K562 (cell line): ENCODE data around the gene SBNO1. TPM values are rescaled to one million over a fixed set of nuclear protein-coding genes. Genes with fewer than 3 reads are reported as not detected.

Experiments used
- CCNT2 ChIP-seq: IDR thresholded peaks from 2 replicates; pipeline ENCODE4 v1.6.1; 2011; ENCODE audit warnings: borderline replicate concordance, low read depth, mild to moderate bottlenecking, moderate library complexity, mixed read lengths, low read length; ENCODE audit not compliant: insufficient read length; ENCODE audit errors: extremely low read depth
- ETV1 ChIP-seq: fragments of 450-650 bp; conservative IDR thresholded peaks from 2 replicates; pipeline ENCODE4 v1.6.1; 2016; ENCODE audit warnings: missing genetic modification characterization, control low read depth, low read depth, missing compliant biosample characterization
- HDAC1 ChIP-seq, 2 experiments: fragments of 450-650 bp; IDR thresholded peaks; 2 replicates each; pipeline ENCODE4 v1.6.1; 2016 to 2017; ENCODE audit warnings: inconsistent platforms in 1 of 2, mild to moderate bottlenecking in 1 of 2, moderate library complexity in 1 of 2
- JUN ChIP-seq, 2 experiments: sonication (generic) in 1 of 2; formaldehyde crosslinking in 1 of 2; IDR thresholded peaks; 2 replicates each; pipeline versions ENCODE4 v1.6.1 to v1.8.0; 2012 to 2022; ENCODE audit warnings: borderline replicate concordance in 2 of 2, mild to moderate bottlenecking in 2 of 2, improper control_type of control experiment in 1 of 2, low read depth in 1 of 2, low read length in 1 of 2, missing genetic modification reagents in 1 of 2
- KDM1A ChIP-seq, 2 experiments: fragments of 450-650 bp; IDR thresholded peaks; 2 replicates each; pipeline ENCODE4 v1.6.1; 2016; ENCODE audit warnings: mild to moderate bottlenecking in 2 of 2
- MEF2A ChIP-seq: IDR thresholded peaks from 2 replicates; pipeline ENCODE4 v1.6.1; 2011; ENCODE audit warnings: low read depth, mild to moderate bottlenecking, low read length, moderate library complexity; ENCODE audit not compliant: control insufficient read depth
- MIER1 ChIP-seq: fragments of 450-650 bp; IDR thresholded peaks from 2 replicates; pipeline ENCODE4 v1.6.1; 2016; ENCODE audit warnings: antibody characterized with exemption, mild to moderate bottlenecking, low read depth
- NEUROD1 ChIP-seq: fragments of 150-350 bp; IDR thresholded peaks from 2 replicates; pipeline ENCODE4 v1.6.1; 2014; ENCODE audit warnings: borderline replicate concordance, low read length, low read depth; ENCODE audit not compliant: partially characterized antibody
- NFE2 ChIP-seq: IDR thresholded peaks from 2 replicates; pipeline ENCODE4 v1.6.1; 2014; ENCODE audit warnings: antibody characterized with exemption, low read depth
- TEAD4 ChIP-seq, 2 experiments: sonication (generic) in 1 of 2; formaldehyde crosslinking in 1 of 2; IDR thresholded peaks; 2 replicates each; pipeline versions ENCODE4 v1.6.1 to v1.8.0; 2012 to 2022; ENCODE audit warnings: borderline replicate concordance in 1 of 2, inconsistent platforms in 1 of 2, low read length in 1 of 2, mild to moderate bottlenecking in 1 of 2, missing genetic modification reagents in 1 of 2
- TOE1 ChIP-seq, 2 experiments: fragments of 450-650 bp in 1 of 2; sonication (generic) in 1 of 2; formaldehyde crosslinking in 1 of 2; IDR thresholded peaks; 2 replicates each; pipeline versions ENCODE4 v1.7.1 to v1.8.0; 2016 to 2022; ENCODE audit warnings: borderline replicate concordance in 2 of 2, mild to moderate bottlenecking in 2 of 2, antibody characterized with exemption in 1 of 2, inconsistent platforms in 1 of 2, low read depth in 1 of 2, missing genetic modification reagents in 1 of 2, moderate library complexity in 1 of 2
- ZEB2 ChIP-seq: fragments of 450-650 bp; IDR thresholded peaks from 2 replicates; pipeline ENCODE4 v1.6.1; 2016
- ZKSCAN8 ChIP-seq: fragments of 200-800 bp; sonication (Bioruptor generic); IDR thresholded peaks from 2 replicates; pipeline ENCODE4 v1.6.1; 2016; ENCODE audit warnings: missing genetic modification characterization, missing compliant biosample characterization
- polyA plus RNA-seq, 8 experiments: library from polyadenylated mRNA; depleted of rRNA in 4 of 8; stranded (reverse) in 5 of 8; unstranded in 3 of 8; fragments of >200 nt; fragmentation: Nextera tagmentation in 2 of 8; fragmentation: Illumina TruSeq in 1 of 8; extraction: Ambion mirVana in 2 of 8; extraction: Trizol in 1 of 8; gene quantifications; 2 replicates each; pipeline versions ENCODE4 v1.2.1 to v1.2.3, GENCODE V29; 2011 to 2014; ENCODE audit warnings: inconsistent platforms in 1 of 8, missing spikeins in 1 of 8
- total RNA-seq, 7 experiments: library from RNA; depleted of rRNA in 6 of 7; stranded (reverse); fragments of >200 nt in 6 of 7; fragmentation: Illumina TruSeq in 2 of 7; extraction: Trizol in 2 of 7; gene quantifications; 2 replicates each; pipeline versions ENCODE4 v1.2.1 to v1.2.3, GENCODE V29; 2011 to 2021; ENCODE audit warnings: low replicate concordance in 1 of 7
- TF ChIP-seq, protein P1 (sequence below), 2 experiments: fragments of 450-650 bp in 1 of 2; sonication (generic) in 1 of 2; formaldehyde crosslinking in 1 of 2; IDR thresholded peaks; 2 replicates each; pipeline versions ENCODE4 v1.7.1 to v1.9.0; 2016 to 2022; ENCODE audit warnings: inconsistent platforms in 1 of 2, mild to moderate bottlenecking in 1 of 2, missing genetic modification reagents in 1 of 2
- TF ChIP-seq, protein P2 (sequence below): fragments of 450-650 bp; IDR thresholded peaks from 2 replicates; pipeline ENCODE4 v1.6.1; 2016

Gene SBNO1
- total and polyA plus RNA-seq, 9 of the 15 experiments (the other 6 are each of a cell fraction or from before 2014, with no cell fraction given), result 14.9 to 77.1 (median 35.9) TPM

DNA sequence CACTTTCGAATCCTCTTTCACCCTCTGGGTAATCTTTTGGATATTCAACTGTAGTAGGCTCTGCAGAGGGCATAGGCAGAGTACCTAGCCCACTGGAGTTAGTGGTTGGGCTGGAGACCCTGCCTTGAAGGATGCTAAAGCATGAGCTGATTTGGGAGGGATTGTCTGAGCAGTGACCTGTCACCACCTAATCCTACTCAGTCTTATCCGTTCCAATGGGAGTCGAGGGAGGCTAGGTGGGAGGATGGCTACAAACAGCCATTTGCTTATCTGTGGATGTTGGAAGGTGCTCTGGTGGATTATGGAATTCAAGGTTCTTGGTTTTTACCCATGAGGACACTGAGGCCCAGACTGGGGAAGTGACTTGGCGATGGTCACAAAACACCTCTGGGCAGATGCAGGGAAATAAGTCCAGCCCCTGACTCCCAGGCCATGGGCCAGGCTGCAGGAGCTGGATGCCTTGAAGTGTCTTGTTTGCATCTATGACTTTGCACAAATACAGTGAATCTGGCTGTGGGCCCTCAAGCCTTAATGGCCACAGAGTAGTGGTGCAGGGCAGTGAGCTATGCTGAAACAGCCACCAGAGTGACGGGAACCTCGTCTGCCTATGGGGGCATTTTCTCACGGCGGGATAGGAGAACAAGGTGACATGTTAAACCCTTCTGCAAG is 23.0 kb upstream of the SBNO1 start (continued):
- TF ChIP-seq, protein P1, sequence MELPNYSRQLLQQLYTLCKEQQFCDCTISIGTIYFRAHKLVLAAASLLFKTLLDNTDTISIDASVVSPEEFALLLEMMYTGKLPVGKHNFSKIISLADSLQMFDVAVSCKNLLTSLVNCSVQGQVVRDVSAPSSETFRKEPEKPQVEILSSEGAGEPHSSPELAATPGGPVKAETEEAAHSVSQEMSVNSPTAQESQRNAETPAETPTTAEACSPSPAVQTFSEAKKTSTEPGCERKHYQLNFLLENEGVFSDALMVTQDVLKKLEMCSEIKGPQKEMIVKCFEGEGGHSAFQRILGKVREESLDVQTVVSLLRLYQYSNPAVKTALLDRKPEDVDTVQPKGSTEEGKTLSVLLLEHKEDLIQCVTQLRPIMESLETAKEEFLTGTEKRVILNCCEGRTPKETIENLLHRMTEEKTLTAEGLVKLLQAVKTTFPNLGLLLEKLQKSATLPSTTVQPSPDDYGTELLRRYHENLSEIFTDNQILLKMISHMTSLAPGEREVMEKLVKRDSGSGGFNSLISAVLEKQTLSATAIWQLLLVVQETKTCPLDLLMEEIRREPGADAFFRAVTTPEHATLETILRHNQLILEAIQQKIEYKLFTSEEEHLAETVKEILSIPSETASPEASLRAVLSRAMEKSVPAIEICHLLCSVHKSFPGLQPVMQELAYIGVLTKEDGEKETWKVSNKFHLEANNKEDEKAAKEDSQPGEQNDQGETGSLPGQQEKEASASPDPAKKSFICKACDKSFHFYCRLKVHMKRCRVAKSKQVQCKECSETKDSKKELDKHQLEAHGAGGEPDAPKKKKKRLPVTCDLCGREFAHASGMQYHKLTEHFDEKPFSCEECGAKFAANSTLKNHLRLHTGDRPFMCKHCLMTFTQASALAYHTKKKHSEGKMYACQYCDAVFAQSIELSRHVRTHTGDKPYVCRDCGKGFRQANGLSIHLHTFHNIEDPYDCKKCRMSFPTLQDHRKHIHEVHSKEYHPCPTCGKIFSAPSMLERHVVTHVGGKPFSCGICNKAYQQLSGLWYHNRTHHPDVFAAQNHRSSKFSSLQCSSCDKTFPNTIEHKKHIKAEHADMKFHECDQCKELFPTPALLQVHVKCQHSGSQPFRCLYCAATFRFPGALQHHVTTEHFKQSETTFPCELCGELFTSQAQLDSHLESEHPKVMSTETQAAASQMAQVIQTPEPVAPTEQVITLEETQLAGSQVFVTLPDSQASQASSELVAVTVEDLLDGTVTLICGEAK (IDR thresholded peaks at IDR 0.05), result 0 out of 2 replicates have a peak, but pooled peaks have one; percentile 17
- TF ChIP-seq, protein P1 (CRISPR knock-in tag; IDR thresholded peaks at IDR 0.05), result no peak
- peak; percentile 89 for TF ChIP-seq TEAD4 (IDR thresholded peaks at IDR 0.05; ENCODE audit: low read length)
- TF ChIP-seq TEAD4 (CRISPR knock-in tag; IDR thresholded peaks at IDR 0.05; ENCODE audit: borderline replicate concordance), result no peak
- peak; percentile 40 for TF ChIP-seq TOE1 (IDR thresholded peaks at IDR 0.05; ENCODE audit: borderline replicate concordance)
- TF ChIP-seq TOE1 (CRISPR knock-in tag; IDR thresholded peaks at IDR 0.05; ENCODE audit: borderline replicate concordance, low read depth), result no peak; the same call in 1 of the 2 replicates
- TF ChIP-seq NFE2, result peak; percentile 80
- TF ChIP-seq JUN (IDR thresholded peaks at IDR 0.05; ENCODE audit: borderline replicate concordance, low read depth, low read length), result 0 out of 2 replicates have a peak, but pooled peaks have one; percentile 13
- TF ChIP-seq JUN (CRISPR knock-in tag; IDR thresholded peaks at IDR 0.05; ENCODE audit: borderline replicate concordance), result no peak
- peak; percentile 91 to 92 for TF ChIP-seq KDM1A (IDR thresholded peaks at IDR 0.05)
- 0 out of 2 replicates have a peak, but pooled peaks have one; percentile 51 for TF ChIP-seq MIER1
- TF ChIP-seq MEF2A, result 0 out of 2 replicates have a peak, but pooled peaks have one; percentile 30
- peak; percentile 67 for TF ChIP-seq ZEB2
- TF ChIP-seq NEUROD1, result peak; percentile 18
- TF ChIP-seq, protein P2, sequence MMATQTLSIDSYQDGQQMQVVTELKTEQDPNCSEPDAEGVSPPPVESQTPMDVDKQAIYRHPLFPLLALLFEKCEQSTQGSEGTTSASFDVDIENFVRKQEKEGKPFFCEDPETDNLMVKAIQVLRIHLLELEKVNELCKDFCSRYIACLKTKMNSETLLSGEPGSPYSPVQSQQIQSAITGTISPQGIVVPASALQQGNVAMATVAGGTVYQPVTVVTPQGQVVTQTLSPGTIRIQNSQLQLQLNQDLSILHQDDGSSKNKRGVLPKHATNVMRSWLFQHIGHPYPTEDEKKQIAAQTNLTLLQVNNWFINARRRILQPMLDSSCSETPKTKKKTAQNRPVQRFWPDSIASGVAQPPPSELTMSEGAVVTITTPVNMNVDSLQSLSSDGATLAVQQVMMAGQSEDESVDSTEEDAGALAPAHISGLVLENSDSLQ, result peak; percentile 34; the same call in 1 of the 2 replicates
- TF ChIP-seq ETV1 (tag), result no peak; the same call in 1 of the 2 replicates
- no peak for TF ChIP-seq ZKSCAN8 (CRISPR knock-in tag)
- peak in 1 of 2 experiments; percentile 76; a peak in 2 of 4 replicates for TF ChIP-seq HDAC1 (IDR thresholded peaks at IDR 0.05)
- peak; percentile 65 for TF ChIP-seq CCNT2
